GM19351 (cell line): ENCODE results near the gene STARD3NL.
A peak's percentile ranks its signal among the peaks of the same experiment; 100 is the strongest.
"Not testable (repeated sequence)": the region's sequence is repeated elsewhere in the genome, so short reads cannot be mapped to it uniquely, and the experiment has no call there.

Source experiments
- ATAC-seq: cut with Tn5 transposase; IDR thresholded peaks from one replicate; pipeline ENCODE4 v1.9.1; 2021; ENCODE audit warnings: mild to moderate bottlenecking, moderate library complexity; ENCODE audit not compliant: unreplicated experiment

Gene STARD3NL, protein sequence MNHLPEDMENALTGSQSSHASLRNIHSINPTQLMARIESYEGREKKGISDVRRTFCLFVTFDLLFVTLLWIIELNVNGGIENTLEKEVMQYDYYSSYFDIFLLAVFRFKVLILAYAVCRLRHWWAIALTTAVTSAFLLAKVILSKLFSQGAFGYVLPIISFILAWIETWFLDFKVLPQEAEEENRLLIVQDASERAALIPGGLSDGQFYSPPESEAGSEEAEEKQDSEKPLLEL

DNA sequence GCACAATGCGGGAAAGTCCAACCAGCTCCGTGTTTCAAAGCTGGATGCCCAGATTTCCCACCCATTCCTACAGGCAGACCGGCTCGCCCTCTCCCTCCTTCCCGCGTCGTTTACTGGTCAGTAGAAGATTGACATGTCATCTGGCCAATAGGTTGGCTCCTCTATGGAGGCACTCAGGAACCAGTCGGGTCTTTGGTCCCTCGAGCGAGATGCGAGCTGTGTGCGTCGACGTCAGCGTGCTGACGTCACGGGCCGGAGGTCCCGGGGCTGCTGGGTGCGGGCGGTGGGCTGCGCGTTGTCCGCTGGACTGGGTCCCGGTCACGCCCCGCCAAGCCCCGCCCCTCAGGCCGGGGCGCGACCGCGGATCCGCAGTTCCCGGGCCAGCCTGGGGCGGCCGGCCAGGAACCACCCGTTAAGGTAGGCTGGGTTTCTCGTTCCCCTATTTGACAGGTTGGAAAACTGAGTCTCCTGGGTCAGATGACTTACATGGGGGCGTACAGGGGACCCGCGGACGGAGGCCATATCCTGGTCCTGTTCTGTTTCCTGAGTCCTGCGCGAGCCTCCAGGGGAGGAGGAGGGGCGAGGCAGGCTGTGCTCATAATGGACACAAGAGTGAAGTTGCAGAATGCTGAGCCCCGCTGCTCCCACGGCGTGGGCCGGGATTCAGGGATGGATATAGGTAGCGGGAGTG lies at the start of gene STARD3NL:
Gene STARD3NL, plus strand, starts transcription at position 242 of the 691 bp plus-strand sequence. CDS start 29,260 bp downstream, outside the sequence.
- ATAC-seq: peak; percentile 97

DNA sequence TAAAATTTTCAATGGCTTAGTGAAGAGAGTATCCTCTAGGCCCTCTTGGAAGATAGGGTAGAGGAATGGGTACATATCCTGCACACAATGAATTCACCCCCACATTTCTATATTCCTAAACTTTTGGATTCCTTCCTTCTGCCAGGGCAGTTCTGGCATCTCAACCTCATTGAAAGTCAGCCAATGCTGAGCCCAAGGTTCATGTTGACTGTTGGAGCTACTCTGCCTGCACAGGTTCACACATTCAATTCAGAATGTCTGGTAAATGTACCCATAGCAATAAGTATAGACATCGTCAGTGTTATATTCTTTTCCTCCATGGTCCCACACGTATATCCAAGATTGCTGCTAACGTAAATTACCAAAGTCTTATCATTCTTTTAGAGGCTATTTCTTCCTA lies 48.9 kb upstream of the STARD3NL start:
- no peak for ATAC-seq

DNA sequence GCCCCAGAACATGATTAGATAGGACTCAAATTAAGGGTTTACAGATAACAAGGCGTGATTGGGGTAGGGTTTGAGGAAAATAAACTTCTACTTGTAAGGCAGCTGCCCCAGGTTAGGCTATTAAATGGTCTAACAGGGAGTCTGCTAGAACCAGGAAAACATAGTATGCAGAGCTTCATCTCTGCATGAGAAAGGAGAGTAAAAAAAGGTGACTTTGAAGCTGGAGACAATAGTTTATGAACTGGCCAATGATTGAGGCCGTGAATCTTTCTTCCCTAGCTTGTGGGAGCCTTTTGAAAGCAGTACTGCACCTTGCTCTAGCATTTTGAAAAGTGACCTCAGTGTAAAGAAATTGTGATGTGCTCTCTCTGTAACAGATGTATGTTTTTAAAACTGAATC lies 48.5 kb upstream of the STARD3NL start:
- no peak for ATAC-seq

DNA sequence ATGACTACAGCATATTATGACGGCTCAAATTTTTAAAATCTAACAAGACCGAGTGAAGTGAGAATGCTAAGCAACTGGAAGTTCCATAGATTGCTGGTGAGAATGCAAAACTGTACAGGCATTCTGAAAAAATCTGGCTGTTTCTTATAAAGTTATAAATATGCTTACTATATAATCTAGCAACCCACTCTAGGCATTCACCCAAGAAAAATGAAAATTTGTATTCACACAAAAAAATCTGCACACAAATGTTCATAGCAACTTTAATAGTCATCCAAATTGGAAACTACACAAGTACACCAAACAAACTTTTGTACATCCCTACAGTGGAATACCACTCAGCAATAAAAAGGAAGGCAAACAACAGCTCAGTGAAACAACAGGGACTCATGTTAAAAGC lies 39.9 kb upstream of the STARD3NL start:
- ATAC-seq: no peak

DNA sequence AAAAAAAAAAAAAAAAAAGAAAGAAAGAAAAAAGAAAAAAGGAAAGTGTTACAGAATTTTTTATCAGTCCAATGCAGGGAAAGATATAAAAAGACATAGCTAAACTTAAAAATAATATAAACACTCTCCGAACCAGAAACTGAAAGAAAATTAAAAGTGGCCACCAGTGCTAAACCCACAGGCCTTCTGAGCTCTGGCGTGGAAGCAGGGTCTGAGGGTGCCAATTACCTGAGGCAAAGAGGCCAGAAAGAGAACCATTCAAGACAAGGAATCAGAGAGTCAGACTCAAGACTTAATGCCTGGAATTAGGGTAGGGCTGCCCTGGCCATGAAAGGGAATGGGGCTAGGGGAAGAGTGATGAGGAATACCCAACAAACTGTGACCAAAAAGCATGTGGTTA lies 36.9 kb upstream of the STARD3NL start:
- no peak for ATAC-seq

DNA sequence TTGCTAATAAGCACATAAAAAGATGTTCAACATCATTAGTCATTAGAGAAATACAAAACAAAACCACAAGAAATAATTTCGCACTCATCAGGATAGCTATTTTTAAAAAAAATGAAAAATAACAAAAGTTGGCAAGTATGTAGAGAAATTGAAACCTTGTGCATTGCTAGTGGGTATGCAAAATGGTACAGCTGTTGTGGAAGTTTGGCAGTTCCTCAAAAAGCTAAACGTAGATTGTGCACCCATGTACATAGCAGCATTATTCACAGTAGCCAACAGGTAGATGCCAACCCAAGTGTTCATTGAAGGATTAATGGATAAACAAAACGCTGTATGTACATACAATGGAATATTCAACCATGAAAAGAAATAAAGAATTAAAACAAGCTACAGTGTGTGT lies 35.3 kb upstream of the STARD3NL start:
- peak; percentile 89 for ATAC-seq

DNA sequence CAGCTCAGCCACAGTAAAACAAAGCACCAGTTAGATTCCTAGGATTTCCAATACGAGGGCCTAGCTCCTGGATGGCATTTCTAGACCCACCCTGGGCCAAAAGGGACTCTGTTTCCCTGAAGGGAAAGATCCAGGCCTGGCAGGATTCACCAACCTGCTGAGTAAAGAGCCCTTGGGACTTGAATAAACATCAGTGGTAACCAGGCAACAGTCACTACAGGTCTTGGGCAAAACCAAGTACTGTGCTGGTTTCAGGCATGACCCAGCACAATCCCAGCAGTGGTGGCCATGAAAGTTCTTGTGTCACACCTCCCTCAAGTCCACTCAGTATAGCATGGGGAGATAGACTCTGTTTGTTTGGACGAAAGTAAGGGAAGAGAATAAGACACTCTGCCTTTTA lies 31.0 kb upstream of the STARD3NL start:
- no peak for ATAC-seq

DNA sequence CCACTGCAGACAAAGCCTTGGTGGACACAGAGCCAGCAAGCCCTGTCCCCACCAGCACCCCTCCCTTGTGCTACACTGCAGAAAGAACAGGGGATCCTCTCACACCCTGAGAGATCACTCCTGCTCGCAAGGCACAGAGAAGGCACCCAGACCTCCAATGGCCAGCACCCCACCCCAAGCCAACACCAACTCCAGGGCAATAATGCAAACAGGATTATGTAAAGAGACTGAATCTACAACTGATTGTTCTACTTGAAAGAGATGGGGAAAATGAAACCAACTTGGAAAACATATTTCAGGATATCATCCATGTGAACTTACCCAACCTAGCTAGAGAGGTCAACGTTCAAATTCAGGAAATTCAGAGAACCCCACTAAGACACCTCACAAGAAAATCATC lies 26.5 kb upstream of the STARD3NL start:
- ATAC-seq: no peak

DNA sequence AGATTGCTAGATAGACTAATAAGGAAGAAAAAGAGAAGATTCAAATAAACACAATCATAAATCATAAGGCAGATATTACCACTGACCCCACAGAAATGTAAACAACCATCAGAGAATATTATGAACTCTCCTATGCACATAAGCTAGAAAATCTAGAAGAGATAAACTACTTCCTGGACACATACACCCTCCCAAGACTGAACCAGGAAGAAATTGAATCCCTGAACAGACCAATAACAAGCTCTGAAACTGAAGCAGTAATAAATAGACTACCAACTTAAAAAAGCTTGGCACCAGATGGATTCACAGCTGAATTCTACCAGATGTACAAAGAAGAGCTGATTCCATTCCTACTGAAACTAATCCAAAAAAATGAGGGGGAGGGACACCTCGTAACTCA lies 24.5 kb upstream of the STARD3NL start:
- no peak for ATAC-seq

DNA sequence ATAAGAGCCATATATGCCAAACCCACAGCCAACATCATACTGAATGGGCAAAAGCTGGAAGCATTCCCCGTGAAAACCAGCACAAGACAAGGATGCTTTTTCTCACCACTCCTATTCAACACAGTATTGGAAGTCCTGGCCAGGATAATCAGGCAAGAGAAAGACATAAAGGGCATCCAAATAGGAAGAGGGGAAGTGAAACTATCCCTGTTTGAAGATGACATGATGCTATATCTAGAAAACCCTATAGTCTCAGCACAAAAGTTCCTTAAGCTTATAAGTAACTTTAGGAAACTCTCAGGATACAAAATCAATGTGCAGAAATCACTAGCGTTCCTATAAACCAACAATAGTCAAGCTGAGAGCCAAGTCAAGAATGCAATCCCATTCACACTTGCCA lies 23.8 kb upstream of the STARD3NL start:
- no peak for ATAC-seq

DNA sequence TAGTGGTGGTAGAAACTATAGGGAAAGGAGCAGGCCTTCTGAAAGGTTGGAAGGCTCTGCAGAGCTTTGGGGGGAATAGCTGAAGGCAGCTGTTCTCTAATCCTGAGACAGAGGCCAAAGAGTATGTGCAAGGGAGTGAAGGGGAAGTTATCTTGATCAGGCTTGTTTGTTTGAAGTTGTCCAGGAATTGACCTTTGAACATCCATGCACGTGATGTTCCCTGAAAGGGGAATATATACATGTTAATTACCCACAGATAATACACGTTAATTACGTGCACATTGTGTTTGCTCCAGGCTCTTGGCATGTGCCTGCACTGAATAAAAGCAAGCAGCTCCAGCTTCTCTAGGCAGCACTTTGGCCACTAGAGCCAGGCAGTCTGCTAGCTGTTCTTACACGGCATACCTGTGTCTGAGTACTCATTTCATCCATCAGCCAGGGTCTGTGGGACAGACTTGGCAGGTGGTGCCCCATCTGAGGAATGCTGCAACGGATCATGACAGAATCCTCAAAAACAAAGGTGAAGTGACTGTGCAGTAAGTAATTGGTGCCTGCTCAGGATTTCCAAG lies 18.0 kb upstream of the STARD3NL start:
- no peak for ATAC-seq

DNA sequence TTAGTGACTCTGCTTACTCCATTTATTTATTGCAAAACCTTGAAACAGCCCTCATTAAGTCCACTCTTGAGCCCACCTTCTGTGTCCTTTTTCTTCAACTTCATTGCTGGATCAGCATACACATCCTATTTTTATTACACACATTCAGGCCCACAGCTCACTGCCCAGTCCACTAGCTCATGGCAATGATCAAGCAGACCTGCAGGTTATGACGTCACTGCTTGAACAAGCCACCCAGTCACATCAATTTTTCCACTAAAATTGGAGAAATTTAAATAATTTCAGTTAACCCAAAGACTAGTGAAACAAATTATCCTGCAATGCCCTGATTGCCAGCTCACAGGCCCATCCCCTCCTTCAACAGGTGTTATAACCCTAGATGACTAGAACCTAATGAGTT lies 16.0 kb upstream of the STARD3NL start:
- ATAC-seq: no peak

DNA sequence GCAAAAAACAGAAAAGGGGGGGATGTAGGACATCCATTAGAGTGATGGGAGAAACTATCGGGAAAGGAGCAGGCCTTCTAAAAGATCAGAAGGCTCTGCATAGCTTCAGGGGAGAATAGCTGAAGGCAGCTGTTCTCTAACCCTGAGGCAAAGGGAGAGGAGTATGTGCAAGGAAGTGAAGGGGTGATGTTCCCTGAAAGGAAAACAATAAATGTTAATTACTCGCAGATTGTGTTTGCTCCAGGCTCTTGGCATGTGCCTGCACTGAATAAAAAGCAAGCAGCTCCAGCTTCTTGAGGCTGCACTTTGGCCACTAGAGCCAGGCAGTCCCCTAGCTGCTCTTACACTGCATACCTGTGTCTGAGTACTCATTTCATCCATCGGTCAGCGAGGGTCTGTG lies 14.4 kb upstream of the STARD3NL start:
- ATAC-seq: no peak

DNA sequence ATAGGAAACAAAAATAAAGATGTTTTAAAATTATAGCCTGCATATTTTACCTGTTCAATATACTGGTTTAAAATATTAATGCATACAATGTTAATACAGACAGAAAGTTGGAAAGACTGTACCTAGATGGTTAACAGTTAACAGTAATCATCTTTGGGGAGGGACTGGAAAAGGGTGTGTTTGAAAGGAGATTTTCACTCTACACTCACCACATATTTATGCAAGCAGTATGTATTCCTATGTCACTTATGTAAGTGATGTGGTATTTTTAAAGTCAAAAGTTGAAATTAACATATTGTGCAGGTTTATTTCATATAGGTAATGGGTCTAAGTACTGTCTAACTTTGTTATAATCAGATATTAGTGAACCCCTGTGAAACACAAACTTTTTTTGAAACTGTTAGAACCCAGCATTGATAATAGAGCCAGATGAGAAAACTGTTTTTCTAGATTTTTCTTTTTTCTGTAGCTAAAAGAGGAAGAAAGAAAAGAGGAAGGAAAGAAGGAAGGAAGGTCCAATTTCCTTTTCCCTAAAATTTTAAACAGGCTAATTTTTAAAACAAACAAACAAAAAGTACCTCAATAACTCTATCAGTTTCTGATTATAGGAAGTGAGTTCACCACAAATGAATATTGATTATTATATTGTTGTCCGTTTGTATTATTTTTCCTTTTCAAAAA lies 9.0 kb upstream of the STARD3NL start:
- ATAC-seq: no peak

DNA sequence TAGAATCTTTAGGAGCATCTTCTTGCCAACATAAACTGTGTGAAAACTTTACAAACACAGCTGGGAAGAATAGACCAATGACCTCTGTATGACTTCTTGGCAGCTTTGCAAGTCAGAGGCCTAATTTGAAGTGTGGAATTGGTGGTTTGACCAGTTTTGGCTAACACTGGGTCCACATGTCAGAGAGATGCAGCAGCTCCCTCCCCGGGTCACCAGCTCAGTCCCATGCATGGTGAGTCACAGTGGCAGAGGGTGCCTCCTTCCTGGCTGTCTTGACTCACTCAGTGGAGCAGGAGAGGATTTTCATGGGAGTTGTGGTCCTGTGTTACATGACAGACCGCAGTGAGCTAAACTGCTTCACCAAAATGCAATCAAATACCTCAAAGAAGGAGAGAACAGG lies 8.2 kb upstream of the STARD3NL start:
- ATAC-seq: peak; percentile 72

DNA sequence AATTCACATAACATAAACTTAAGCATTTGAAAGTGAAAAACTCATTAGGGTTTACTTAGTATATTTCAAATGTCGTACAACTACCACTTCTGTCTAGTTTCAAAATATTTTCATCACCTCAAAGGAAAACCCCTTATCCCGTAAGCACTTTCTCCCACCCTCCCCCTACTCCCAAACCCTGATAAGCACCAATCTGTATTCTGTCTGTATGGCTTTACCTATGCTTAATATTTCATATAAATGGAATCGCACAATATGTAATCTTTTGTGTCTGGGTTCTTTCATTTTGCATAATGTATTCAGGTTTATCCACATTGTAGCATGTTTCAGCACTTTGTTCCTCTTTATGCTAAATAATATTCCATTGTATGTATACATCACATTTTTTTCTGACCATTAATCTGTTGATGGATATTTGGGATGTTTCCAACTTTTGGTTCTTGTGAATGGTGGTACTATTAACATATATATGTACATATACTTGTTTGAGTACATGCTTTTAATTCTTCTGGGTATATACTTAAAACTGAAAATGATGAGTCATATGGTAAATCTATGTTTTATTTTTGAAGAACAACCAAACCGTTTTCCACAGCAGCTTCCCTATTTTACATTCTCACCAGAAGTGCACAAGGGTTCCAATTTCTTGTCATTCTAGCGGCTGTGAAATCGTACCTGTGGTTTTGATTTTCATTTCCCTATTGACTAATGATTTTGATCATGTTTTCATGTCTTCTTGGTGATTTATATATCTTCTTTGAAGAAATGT lies 6.2 kb upstream of the STARD3NL start:
- ATAC-seq: peak; percentile 58

DNA sequence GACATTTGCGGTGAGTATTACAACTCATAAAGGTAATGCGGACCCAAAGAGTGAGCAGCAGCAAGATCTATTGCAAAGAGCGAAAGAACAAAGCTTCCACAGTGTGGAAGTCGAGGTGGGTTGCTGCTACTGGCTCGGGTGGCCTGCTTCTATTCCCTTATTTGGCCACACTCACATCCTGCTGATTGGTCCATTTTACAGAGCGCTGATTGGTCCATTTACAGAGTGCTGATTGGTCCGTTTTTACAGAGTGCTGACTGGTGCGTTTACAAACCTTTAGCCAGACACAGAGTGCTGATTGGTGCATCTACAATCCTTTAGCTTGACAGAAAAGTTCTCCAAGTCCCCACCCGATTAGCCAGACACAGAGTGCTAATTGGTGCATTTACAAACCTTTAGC lies 2.5 kb upstream of the STARD3NL start:
- ATAC-seq: not testable (repeated sequence)

DNA sequence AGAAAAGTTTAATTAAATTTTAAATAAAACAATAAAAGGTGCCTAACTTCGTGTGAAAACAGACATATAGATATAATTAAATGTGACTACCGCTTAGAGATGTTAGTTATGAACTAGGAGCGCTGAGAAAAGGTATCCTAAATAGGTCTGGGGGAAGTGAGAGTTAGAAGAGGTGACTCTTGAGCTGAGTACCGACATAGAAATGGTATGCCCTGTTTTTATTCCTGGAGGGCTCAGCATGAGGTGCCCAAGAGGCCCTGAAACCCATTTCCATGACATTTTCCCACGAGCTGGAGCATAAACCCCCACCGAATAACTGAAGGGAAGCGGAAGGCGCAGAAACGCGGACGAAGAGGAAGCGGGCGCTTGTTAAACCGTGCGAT lies 433 bp upstream of the STARD3NL start:
- peak; percentile 3 for ATAC-seq

DNA sequence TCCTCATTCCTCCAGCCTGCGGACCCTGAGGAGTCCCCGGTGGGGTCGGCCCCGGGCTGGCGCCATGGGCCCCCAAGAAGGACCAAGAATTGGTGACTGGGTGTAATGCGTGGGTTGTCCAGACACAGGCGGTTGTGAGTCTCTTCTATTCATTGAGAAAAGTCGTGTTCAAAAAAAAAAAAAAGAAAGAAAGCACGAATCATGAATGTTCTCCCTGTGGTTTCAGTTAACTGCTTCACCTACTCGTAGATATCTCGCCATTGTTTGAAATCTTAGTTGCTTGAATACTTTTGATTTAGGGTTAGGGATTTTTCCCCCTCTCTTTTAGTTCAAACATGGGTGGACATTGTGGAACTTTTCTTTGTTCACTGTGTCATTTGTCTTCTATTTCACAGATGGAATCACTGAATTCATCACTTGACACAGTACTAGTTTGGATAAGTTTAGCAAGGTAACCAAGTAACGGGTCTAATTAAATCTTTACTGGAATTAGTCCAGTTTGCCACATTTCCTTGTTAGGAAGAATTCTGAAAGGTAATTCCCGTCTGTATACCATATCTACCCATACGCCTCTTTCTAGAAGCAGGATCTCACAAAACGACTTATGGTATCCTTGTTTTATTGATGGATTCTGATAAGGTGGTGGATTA lies 775 bp downstream of the STARD3NL start:
- peak; percentile 37 for ATAC-seq

DNA sequence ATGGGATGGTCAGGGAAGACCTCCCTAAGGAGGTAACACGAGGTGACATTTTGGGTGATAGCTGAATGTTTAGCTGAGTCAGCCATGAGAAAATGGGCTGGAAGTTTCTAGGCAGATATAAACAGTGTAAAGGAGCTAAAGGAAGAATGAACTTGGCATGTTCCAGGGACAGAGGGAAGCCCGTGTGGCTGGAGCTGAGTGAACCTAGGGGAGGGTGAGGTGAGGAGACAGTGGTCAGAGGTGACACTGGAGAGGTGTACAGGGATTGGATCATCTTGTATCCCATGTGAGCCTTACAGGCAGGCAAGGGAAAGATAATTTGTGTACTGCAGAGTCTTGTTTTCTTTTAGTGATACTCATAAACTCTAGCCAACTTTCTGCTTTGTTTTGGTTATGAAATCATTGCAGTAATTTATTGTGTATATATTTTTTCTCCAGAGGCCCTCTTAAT lies 1.8 kb downstream of the STARD3NL start:
- ATAC-seq: no peak

DNA sequence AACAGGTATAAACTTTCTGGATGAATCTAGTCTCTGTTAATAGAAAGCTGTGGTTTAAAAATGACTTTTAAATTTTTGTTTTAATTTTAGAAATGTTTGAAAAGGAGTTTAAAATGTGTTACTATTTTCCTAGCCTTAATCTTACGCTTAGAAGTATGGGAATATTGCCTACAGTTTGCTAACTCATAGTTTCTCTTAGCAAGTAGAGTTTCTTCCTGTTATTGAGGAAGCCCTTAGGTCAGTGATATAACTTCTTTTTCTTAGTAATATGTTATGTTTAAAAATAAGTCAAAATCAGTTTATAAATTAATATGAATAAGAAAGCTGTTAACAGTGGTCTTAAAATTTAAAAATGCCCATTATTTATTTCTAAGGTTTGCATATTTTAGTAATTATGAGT lies 3.1 kb downstream of the STARD3NL start:
- no peak for ATAC-seq
